Measurements from ENCODE around the gene MAP1LC3A.

Gene MAP1LC3A

DNA sequence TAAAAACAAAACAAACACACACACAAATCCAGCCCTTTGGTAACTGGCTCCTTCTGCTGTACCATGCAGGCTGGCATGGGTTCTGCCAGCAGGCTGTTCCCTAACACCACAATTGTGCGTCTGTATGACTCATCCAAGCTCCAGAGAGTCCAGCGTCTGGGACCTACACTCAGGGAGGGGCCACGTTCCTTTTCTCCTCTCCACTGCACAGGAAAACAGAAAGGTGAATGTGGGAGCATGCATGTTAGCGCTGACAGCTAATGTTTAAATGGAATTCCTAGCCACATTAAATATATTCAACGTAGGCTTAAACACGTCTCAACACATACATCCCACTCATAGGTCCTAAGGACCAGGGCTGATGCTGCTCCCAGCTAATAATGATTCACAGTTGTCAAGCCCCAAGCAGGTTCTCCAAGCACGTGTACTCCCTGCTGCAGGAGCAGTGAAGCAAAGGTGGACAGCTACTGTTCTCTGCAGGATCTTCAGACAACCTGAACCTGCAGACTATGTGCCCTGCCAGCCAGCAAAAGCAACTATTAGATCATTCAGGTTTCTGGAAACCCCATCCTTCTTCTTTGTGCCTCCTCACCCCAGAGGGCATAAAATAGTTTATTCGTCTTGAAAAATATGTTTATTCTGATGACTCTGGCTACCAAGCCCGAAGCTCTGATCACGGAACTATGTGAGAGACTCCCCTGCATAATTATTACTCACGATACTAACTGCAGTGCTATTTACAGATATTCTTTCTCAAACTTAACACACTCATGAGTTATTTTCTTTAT is 20.9 kb downstream of the MAP1LC3A start:
- peak; percentile 69 for DNase-seq

DNA sequence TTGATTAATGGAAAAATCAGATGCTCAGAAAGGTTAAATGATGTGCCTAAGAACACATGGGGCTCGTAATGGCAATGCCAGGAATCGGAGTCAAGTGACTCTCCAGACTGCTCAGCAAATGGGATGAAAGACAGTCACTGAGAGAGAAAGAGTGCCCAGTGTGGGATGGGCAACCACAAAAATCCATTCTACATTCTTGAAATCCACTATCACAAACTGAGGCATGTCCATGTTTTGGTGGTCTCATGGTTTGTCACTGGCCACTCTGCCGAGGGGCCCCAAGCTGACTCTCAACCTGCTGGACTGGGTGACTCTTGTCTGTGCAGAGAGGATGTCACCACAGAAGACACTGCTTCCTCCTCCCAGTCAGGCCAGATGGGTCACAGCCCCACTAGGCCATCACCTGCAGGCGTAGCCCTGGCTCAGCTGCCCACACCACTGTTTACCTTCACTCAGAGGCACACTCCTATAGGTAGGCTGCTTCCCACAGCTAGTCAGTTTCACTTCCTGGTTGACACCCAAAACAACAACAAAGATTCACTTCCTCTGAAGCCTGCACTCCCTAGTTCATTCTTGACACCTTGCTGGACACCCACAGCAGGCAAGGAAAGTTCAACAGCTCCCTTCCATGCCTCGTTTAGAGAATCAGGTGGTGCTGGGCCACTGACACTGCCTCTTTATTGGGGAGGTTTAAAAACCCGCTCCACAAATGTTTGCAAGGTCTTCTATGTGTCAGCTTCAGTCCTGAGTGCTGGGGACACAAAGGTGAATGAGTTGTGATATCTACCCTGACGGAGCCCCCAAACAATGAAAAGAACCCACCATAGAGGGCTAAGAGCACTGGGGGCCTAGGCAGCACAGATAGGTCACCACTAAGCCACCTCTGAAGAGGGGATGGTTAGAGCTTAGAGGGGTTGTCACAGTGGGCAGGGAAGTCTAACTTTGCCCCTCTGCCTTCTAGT is 21.7 kb downstream of the MAP1LC3A start:
- peak; percentile 17 for DNase-seq

DNA sequence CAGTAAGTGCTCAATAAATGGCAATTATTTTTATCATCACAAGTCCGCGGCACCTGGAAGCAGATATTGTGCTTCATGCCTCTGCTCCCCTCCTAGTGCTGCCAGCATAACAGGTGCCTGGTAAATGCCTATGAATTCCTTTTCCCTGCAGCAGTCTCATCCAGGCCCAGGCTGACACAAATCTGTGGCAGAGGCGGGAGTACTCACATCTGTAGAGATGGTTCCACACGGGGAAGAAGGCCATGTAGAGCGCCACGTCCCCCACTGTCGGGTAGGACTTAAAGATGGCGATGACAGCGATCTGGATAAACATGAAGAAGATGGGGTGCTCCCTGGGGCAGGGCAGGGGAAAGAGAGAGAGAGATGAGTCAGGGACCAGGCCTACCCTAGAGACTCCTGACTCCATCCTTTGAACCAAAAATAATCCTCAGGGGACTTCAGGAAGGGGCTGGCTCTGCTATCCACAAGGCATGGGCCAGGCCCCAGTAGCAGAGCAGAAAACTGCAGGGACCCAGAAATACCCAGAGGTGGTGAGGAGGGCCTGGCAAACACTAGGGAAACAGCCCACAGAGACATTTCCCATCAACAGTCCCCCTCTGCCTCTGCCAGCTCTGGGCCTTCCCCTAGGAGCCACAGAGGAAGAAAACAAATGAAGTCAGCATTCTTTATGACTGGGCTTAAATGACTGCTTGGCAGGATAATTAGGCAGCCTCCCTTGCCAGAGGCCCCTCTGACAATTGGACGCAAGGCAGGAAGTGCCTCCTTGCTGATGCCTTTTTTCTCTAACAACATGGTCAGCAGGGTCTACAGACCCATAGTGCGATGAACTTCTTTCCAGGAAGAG is 23.0 kb downstream of the MAP1LC3A start:
- DNase-seq, result peak; percentile 34

- DNase-seq, result no peak
These were observed 23.7 kb downstream of the MAP1LC3A start for GRCh38 chr20:34582221-34582620.

DNA sequence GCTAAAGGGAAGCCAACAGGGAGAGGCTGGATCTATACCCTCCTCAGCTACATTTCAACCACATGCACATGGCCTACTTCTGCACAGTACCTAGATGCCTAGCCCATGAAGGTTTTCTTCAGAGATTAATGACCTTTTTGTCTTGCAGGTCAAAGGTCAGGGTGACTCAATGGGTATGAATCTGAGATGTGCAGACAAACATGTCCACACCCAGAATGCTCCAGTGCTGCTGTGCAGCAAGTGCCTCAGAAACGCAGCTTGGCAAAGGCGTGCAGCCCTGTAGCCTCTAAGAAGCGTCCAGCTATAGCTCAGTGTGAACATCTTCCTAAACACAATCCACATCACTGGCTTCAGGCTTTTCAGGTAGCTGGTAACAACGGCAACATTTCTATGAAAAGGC is 24.4 kb downstream of the MAP1LC3A start:
- DNase-seq, result no peak

GRCh38 chr20:34583544-34583943 is 25.0 kb downstream of the MAP1LC3A start:
- DNase-seq, result no peak

- DNase-seq, result no peak
These were observed 26.5 kb downstream of the MAP1LC3A start for GRCh38 chr20:34585019-34585418.

- no peak for DNase-seq
These were observed 28.1 kb downstream of the MAP1LC3A start for GRCh38 chr20:34586488-34587163.

DNA sequence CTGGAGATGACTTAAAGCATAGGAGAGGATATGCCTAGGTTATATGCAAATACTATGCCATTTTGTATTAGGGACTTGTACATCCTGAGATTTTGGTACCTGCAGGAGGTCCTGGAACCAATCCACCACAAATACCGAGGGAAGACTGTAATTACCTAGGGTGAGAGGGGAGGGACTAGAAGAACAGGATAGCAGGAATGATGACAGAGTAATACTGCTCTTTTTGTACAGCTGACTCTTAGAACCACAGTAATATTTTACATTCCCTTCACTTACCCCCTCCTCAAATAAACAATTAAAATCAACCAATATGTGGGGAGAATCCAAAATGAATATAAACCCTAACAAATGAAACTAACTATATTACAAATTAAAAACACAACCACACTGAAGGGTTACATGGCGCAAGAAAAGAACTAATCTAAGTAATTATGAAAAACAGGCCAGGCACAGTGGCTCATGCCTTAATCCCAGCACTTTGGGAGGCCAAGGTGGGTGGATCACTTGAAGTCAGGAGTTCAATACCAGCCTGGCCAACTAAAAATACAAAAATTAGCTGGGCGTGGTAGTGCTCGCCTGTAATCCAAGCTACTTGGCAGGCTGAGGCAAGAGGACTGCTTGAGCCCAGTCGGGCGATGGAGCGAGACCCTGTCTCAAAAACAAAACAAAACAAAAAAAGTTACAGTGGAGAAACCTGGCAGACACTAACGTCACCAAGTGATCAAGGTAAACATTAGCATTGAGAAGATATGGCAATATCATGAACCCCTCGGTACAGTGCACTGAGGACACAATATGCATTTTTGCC is 37.1 kb downstream of the MAP1LC3A start:
- no peak for DNase-seq

- no peak for DNase-seq
These were observed 42.6 kb downstream of the MAP1LC3A start for GRCh38 chr20:34600892-34601653.

DNA sequence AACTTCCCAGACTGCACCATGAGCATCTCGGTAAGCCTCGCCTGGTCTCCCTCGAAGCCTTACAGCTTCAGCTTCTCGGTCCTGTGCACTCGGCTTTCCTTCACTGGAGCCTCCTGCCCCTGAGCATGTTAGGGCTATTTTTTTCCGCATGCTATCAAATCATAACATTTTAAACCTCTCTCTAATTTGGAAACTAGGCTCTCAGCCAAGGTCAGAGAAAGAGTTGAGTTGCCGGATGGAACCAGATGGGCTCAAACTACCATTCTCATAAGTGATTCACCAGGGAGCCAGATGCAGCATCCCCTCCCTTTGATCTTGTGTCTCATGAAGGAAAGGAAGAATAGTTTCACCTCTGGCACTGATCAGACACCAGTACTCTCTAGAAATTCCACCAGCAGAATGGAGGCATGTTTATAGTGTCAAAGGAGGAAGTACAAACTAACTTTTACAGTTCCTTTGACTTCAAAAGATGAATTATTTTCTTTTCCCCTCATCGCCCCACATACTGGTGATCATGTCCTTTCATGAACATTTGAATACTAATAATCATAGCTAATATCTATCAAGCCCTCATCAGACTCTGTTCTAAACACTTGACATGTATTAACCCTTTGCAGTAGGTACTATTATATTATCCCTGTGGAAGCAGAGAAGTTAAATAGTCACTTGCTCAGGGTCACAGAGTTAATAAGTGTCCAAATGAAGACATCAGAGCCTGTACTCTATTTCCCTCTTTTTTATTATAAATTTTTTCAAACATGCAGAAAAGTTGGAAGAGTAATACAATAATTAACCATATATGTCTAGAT is 46.7 kb downstream of the MAP1LC3A start:
- peak; percentile 75 for DNase-seq

- DNase-seq, result no peak
These were observed 48.5 kb downstream of the MAP1LC3A start for GRCh38 chr20:34607066-34607465.
